HFFc6 (cell line): ENCODE measurements around the gene GOLT1B. TPM values are rescaled to one million over a fixed set of nuclear protein-coding genes. Genes with fewer than 3 reads are reported as not detected.

Source experiments
- DNase-seq: peaks from one replicate; pipeline ENCODE4 v3.0.0-alpha.2; 2018
- H3K27ac Mint-ChIP-seq: 2 replicates; pipeline ENCODE4 v1.8.0; 2020; ENCODE audit warnings: mild to moderate bottlenecking, mixed read lengths
- H3K27me3 Mint-ChIP-seq: 2 replicates; pipeline ENCODE4 v1.8.0; 2021; ENCODE audit warnings: mild to moderate bottlenecking, moderate library complexity, mixed read lengths; ENCODE audit not compliant: insufficient read depth
- H3K36me3 Mint-ChIP-seq: 2 replicates; pipeline ENCODE4 v1.8.0; 2021; ENCODE audit warnings: low read depth, mixed read lengths
- H3K4me1 Mint-ChIP-seq: 2 replicates; pipeline ENCODE4 v1.8.0; 2020; ENCODE audit warnings: low read depth, mixed read lengths
- H3K4me3 Mint-ChIP-seq: 2 replicates; pipeline ENCODE4 v1.8.0; 2020; ENCODE audit warnings: mild to moderate bottlenecking, moderate library complexity, mixed read lengths
- H3K9me3 Mint-ChIP-seq: 2 replicates; pipeline ENCODE4 v1.8.0; 2020; ENCODE audit warnings: mild to moderate bottlenecking, mixed read lengths
- CTCF ChIP-seq: fragments of 200-600 bp; sonication (generic); IDR thresholded peaks from 2 replicates; pipeline ENCODE4 v1.5.0; 2021; ENCODE audit warnings: antibody characterized with exemption, mild to moderate bottlenecking
- total RNA-seq, 6 experiments: library from RNA; stranded (reverse); fragmentation: NEBNext Ultra II Directional; extraction: Animal tissue kit (Norgen Biotek cat#: 25700); gene quantifications; 2 replicates in 1 of 6; 3 replicates in 5 of 6; pipeline ENCODE4 v1.2.3, GENCODE V29; 2021

GOLT1B gene
- total RNA-seq, 6 experiments from 2014 or later: 78.8 to 115 (median 98.1) TPM

GRCh38 chr12:21552635-21553328, 51.2 kb downstream of the GOLT1B start:
- TF ChIP-seq CTCF: no peak
- H3K9me3 Mint-ChIP-seq: no peaks in the 10 kb centered on the region
- peaks cover 4% of the 10 kb centered on the region; the same call in 1 of the 2 replicates for H3K4me1 Mint-ChIP-seq
- no peak overlapping the region for H3K27ac Mint-ChIP-seq
- no peak for DNase-seq
- no peaks in the 10 kb centered on the region; the same call in 1 of the 2 replicates for H3K27me3 Mint-ChIP-seq
- no peak overlapping the region for H3K4me3 Mint-ChIP-seq
- no peaks in the 10 kb centered on the region for H3K36me3 Mint-ChIP-seq

- H3K27ac Mint-ChIP-seq: no peak overlapping the region
- H3K36me3 Mint-ChIP-seq: no peaks in the 10 kb centered on the region
- H3K4me1 Mint-ChIP-seq: no peaks in the 10 kb centered on the region; the same call in 1 of the 2 replicates
- no peak overlapping the region for H3K4me3 Mint-ChIP-seq
- H3K9me3 Mint-ChIP-seq: no peaks in the 10 kb centered on the region
- no peak for DNase-seq
- no peak for TF ChIP-seq CTCF
- H3K27me3 Mint-ChIP-seq: no peaks in the 10 kb centered on the region; the same call in 1 of the 2 replicates
These were observed 51.7 kb downstream of the GOLT1B start for GRCh38 chr12:21553329-21553675.

GRCh38 chr12:21558100-21558679, 56.6 kb downstream of the GOLT1B start:
- TF ChIP-seq CTCF: no peak
- Mint-ChIP-seq H3K27ac (no peak overlapping the region), H3K27me3 (0 out of 2 replicates have a peak, but pooled peaks cover 2% of the 10 kb centered on the region), H3K4me3 (no peak overlapping the region), H3K9me3 (no peaks in the 10 kb centered on the region), H3K36me3 (no peaks in the 10 kb centered on the region), H3K4me1 (peaks cover 6% of the 10 kb centered on the region)
- no peak for DNase-seq

GRCh38 chr12:21559855-21560569, 58.4 kb downstream of the GOLT1B start:
- Mint-ChIP-seq H3K4me3 (no peak overlapping the region), H3K4me1 (peaks cover 6% of the 10 kb centered on the region), H3K9me3 (no peaks in the 10 kb centered on the region), H3K27ac (no peak overlapping the region), H3K27me3 (0 out of 2 replicates have a peak, but pooled peaks cover 2% of the 10 kb centered on the region), H3K36me3 (no peaks in the 10 kb centered on the region)
- no peak for DNase-seq
- no peak for TF ChIP-seq CTCF

GRCh38 chr12:21561158-21561557, 59.6 kb downstream of the GOLT1B start:
- Mint-ChIP-seq H3K27ac (no peak overlapping the region), H3K4me1 (peaks cover 6% of the 10 kb centered on the region), H3K9me3 (no peaks in the 10 kb centered on the region), H3K36me3 (no peaks in the 10 kb centered on the region), H3K4me3 (no peak overlapping the region), H3K27me3 (0 out of 2 replicates have a peak, but pooled peaks cover 2% of the 10 kb centered on the region)
- DNase-seq: no peak
- no peak for TF ChIP-seq CTCF
